Fibroblast of the aortic adventitia (primary cell): ENCODE results near the gene PDE1C. TPM values are rescaled to one million over a fixed set of nuclear protein-coding genes. Genes with fewer than 3 reads are reported as not detected.

Experiments used
- DNase-seq: peaks from one replicate; pipeline ENCODE4 v3.0.0-alpha.2; 2010; ENCODE audit warnings: low read depth
- H3K4me3 ChIP-seq: 2 replicates; pipeline ENCODE4 v1.5.1; 2011; ENCODE audit warnings: low read depth, mild to moderate bottlenecking, control low read depth, low read length, moderate library complexity
- total RNA-seq: library from RNA; depleted of rRNA; stranded (reverse); fragments of >200 nt; gene quantifications from 2 replicates; pipeline ENCODE4 v1.2.3, GENCODE V29; 2012; ENCODE audit warnings: low replicate concordance
- TF ChIP-seq, protein P1 (sequence below): IDR thresholded peaks from 2 replicates; pipeline ENCODE4 v1.5.1; 2011; ENCODE audit warnings: mild to moderate bottlenecking, low read length, control low read depth, inconsistent platforms; ENCODE audit not compliant: insufficient read depth

Gene PDE1C
- 7.4 and 187 TPM in 2 replicates for total RNA-seq

GRCh38 chr7:32070406-32071360 lies at the start of gene PDE1C:
PDE1C (minus strand) TSS chr7:32070407.
- H3K4me3 ChIP-seq = peak within 1 kb of the TSS; percentile 60
- DNase-seq = no peak
- TF ChIP-seq, protein P1, sequence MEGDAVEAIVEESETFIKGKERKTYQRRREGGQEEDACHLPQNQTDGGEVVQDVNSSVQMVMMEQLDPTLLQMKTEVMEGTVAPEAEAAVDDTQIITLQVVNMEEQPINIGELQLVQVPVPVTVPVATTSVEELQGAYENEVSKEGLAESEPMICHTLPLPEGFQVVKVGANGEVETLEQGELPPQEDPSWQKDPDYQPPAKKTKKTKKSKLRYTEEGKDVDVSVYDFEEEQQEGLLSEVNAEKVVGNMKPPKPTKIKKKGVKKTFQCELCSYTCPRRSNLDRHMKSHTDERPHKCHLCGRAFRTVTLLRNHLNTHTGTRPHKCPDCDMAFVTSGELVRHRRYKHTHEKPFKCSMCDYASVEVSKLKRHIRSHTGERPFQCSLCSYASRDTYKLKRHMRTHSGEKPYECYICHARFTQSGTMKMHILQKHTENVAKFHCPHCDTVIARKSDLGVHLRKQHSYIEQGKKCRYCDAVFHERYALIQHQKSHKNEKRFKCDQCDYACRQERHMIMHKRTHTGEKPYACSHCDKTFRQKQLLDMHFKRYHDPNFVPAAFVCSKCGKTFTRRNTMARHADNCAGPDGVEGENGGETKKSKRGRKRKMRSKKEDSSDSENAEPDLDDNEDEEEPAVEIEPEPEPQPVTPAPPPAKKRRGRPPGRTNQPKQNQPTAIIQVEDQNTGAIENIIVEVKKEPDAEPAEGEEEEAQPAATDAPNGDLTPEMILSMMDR = no peak

DNA sequence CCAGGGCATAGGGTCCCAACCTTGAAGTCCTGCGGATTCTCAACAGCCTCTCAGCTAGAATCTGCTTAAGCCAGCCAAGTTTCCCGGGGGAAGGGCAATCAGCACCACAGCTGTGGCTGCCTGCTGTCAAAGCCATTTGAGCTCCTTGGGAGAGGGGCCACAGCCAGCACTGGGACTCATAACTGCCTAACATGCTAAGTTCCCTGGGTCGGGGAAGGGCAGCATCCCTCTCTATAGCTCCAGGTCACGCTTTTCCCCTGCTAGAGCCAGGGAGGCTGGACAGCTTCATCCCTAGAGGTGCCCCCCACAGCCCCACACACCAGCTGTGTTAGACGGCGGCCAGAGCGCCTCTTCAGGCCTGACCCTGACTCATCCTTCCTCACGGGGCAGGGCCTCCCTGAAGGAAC lies 49.6 kb upstream of the PDE1C start:
- no peak for DNase-seq
- TF ChIP-seq, protein P1 = no peak
- no peak overlapping the region for H3K4me3 ChIP-seq

DNA sequence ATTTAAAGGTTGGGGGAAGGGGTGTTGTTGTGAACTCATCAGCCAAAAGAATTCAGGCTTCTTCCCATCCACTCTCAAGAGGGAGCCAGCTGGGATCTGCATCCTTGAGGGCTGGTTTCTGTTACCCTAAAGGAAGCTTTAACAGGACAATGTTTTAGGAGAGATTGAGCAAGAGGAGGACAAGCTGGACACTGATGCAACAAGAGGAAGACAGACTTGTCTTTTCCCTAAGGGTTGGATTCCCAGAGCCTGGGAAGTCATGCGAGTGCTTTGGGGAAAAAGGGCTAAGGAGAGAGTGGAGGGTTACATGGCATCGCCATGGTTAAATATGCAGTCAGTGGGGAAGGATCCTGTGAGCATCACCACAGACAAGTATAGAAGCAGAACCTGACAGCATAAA lies 47.6 kb upstream of the PDE1C start:
- no peak for DNase-seq
- TF ChIP-seq, protein P1 = no peak
- H3K4me3 ChIP-seq = no peak overlapping the region

- TF ChIP-seq, protein P1 = no peak
- no peak for DNase-seq
- no peak overlapping the region for H3K4me3 ChIP-seq
Observed at GRCh38 chr7:32116436-32116835, 46.2 kb upstream of the PDE1C start.

DNA sequence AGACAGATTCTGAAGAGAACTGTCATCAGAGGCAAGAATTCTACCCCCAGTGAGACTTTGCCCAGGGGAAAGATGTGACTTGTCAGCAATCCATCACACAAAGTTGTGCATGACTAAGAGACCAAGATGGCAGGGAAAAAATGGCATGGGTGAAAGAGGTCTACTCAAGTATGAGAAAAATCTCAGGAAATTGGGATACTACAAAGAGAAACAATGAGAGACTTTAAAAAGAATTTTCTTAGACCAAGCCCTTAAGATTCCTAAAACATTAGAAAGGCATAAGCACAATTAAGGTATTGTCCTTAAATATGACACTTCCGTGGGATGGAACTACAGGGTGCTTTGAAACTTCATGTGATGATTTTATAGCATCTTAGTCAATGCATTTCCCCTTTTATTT lies 45.6 kb upstream of the PDE1C start:
- H3K4me3 ChIP-seq = no peak overlapping the region
- TF ChIP-seq, protein P1 = no peak
- DNase-seq = peak; percentile 28

DNA sequence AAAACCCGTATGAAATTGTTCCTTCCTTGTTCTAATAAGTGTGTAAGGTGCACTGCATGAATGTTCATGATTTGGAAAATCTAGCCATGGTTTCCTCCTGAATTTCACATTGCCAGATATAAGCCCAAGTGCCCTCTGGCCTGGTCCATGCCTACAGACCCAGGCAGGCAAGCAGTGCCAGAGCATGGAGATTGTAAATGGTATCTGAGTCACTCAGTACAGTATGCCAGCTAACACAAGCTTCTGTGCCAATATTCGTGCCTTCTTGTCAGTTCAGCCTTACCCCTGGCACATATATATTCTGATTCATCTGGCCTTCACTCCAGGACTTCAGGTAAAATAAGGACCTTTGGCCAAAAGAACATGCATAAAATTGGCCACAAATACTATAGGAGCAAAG lies 38.4 kb upstream of the PDE1C start:
- no peak overlapping the region for H3K4me3 ChIP-seq
- DNase-seq = no peak
- TF ChIP-seq, protein P1 = no peak
